ENCODE results near the gene SFMBT1.

Gene SFMBT1

GRCh38 chr3:52973806-52974205 is 72.1 kb downstream of the SFMBT1 start:
- no peaks in the 10 kb centered on the region for H4K20me1 ChIP-seq (ENCODE audit: insufficient read depth, low read length, poor library complexity, severe bottlenecking)
- H3K27me3 ChIP-seq (ENCODE audit: insufficient read depth, low read length, poor library complexity, severe bottlenecking): no peaks in the 10 kb centered on the region
- no peaks in the 10 kb centered on the region; the same call in 1 of the 2 replicates for H3K36me3 ChIP-seq (ENCODE audit: insufficient read depth, low read length)
- H3K79me2 ChIP-seq (ENCODE audit: insufficient read depth, low read length): peaks cover 36% of the 10 kb centered on the region
- H2AFZ ChIP-seq (ENCODE audit: low read length): no peak overlapping the region
- H3K4me2 ChIP-seq (ENCODE audit: low read depth, low read length, poor library complexity, severe bottlenecking): no peak overlapping the region
- no peak overlapping the region for H3K4me3 ChIP-seq (ENCODE audit: low read length, poor library complexity, severe bottlenecking)
- no peaks in the 10 kb centered on the region for H3K9me3 ChIP-seq (ENCODE audit: insufficient read depth, low read depth, low read length)
- TF ChIP-seq EZH2phosphoT487 (IDR thresholded peaks at IDR 0.05; ENCODE audit: borderline replicate concordance) (no peak), CTCF (conservative IDR thresholded peaks at IDR 0.05; ENCODE audit: low read length) (no peak)
- H3K9me2 ChIP-seq (replicated peaks; ENCODE audit: low read depth, low read length): no peaks in the 10 kb centered on the region
- no peaks in the 10 kb centered on the region for H3F3A ChIP-seq (ENCODE audit: low read depth)
- peaks cover 3% of the 10 kb centered on the region for H3K4me1 ChIP-seq (ENCODE audit: insufficient read depth, low read length, poor library complexity, severe bottlenecking)
- no peak overlapping the region for H3K9ac ChIP-seq (ENCODE audit: low read depth, low read length, poor library complexity, severe bottlenecking)

- H3K36me3 ChIP-seq (ENCODE audit: insufficient read depth, low read length): peaks cover 3% of the 10 kb centered on the region; the same call in 1 of the 2 replicates
- no peak overlapping the region for H3K4me2 ChIP-seq (ENCODE audit: low read depth, low read length, poor library complexity, severe bottlenecking)
- no peaks in the 10 kb centered on the region for H4K20me1 ChIP-seq (ENCODE audit: insufficient read depth, low read length, poor library complexity, severe bottlenecking)
- TF ChIP-seq CTCF (conservative IDR thresholded peaks at IDR 0.05; ENCODE audit: low read length): no peak
- no peak for TF ChIP-seq EZH2phosphoT487 (IDR thresholded peaks at IDR 0.05; ENCODE audit: borderline replicate concordance)
- H3F3A ChIP-seq (ENCODE audit: low read depth): no peaks in the 10 kb centered on the region
- no peaks in the 10 kb centered on the region for H3K9me2 ChIP-seq (replicated peaks; ENCODE audit: low read depth, low read length)
- H3K27me3 ChIP-seq (ENCODE audit: insufficient read depth, low read length, poor library complexity, severe bottlenecking): no peaks in the 10 kb centered on the region
- no peaks in the 10 kb centered on the region for H3K9me3 ChIP-seq (ENCODE audit: insufficient read depth, low read depth, low read length)
- no peak overlapping the region for H3K4me3 ChIP-seq (ENCODE audit: low read length, poor library complexity, severe bottlenecking)
- H3K79me2 ChIP-seq (ENCODE audit: insufficient read depth, low read length): peaks cover 31% of the 10 kb centered on the region
- no peak overlapping the region for H3K9ac ChIP-seq (ENCODE audit: low read depth, low read length, poor library complexity, severe bottlenecking)
- H2AFZ ChIP-seq (ENCODE audit: low read length): no peak overlapping the region
- peaks cover 3% of the 10 kb centered on the region for H3K4me1 ChIP-seq (ENCODE audit: insufficient read depth, low read length, poor library complexity, severe bottlenecking)
Observed at GRCh38 chr3:52971895-52972294, 74.0 kb downstream of the SFMBT1 start.

GRCh38 chr3:52967398-52967797 is 78.5 kb downstream of the SFMBT1 start:
- no peaks in the 10 kb centered on the region for H3K9me3 ChIP-seq (ENCODE audit: insufficient read depth, low read depth, low read length)
- H2AFZ ChIP-seq (ENCODE audit: low read length): no peak overlapping the region

More at GRCh38 chr3:52967398-52967797, 78.5 kb downstream of the SFMBT1 start:
- Histone ChIP-seq H3K27me3 (ENCODE audit: insufficient read depth, low read length, poor library complexity, severe bottlenecking) (no peaks in the 10 kb centered on the region), H3K4me2 (ENCODE audit: low read depth, low read length, poor library complexity, severe bottlenecking) (no peak overlapping the region), H3F3A (ENCODE audit: low read depth) (no peaks in the 10 kb centered on the region), H3K79me2 (ENCODE audit: insufficient read depth, low read length) (0 out of 2 replicates have a peak, but pooled peaks cover 8% of the 10 kb centered on the region), H3K4me1 (ENCODE audit: insufficient read depth, low read length, poor library complexity, severe bottlenecking) (peaks cover 3% of the 10 kb centered on the region), H3K36me3 (ENCODE audit: insufficient read depth, low read length) (peaks cover 6% of the 10 kb centered on the region; the same call in 1 of the 2 replicates), H3K9ac (ENCODE audit: low read depth, low read length, poor library complexity, severe bottlenecking) (no peak overlapping the region), H3K4me3 (ENCODE audit: low read length, poor library complexity, severe bottlenecking) (no peak overlapping the region), H3K9me2 (replicated peaks; ENCODE audit: low read depth, low read length) (no peaks in the 10 kb centered on the region), H4K20me1 (ENCODE audit: insufficient read depth, low read length, poor library complexity, severe bottlenecking) (no peaks in the 10 kb centered on the region)
- TF ChIP-seq EZH2phosphoT487 (IDR thresholded peaks at IDR 0.05; ENCODE audit: borderline replicate concordance) (no peak), CTCF (conservative IDR thresholded peaks at IDR 0.05; ENCODE audit: low read length) (no peak)
